Upper lobe of left lung (tissue), 4 donors: ENCODE results near the gene CCDC183.

Experiments
- CTCF ChIP-seq, 6 experiments: fragments of 450-650 bp in 4 of 6; fragments of 200-600 bp in 2 of 6; sonication (generic) in 2 of 6; IDR thresholded peaks; one replicate each; pipeline ENCODE4 v1.5.1; 2016 to 2019; ENCODE audit warnings: antibody characterized with exemption in 6 of 6
- EP300 ChIP-seq, 4 donors: sonication (generic); formaldehyde crosslinking; IDR thresholded peaks; one replicate each; pipeline ENCODE4 v1.5.1; 2017; ENCODE audit warnings: antibody characterized with exemption in 4 of 4, control low read depth in 2 of 4
- POLR2A ChIP-seq, 4 donors: fragments of 450-650 bp; IDR thresholded peaks; one replicate each; pipeline ENCODE4 v1.5.1; 2016 to 2017; ENCODE audit warnings: antibody characterized with exemption in 4 of 4, mild to moderate bottlenecking in 2 of 4
- POLR2AphosphoS5 ChIP-seq, 2 donors: sonication (generic); formaldehyde crosslinking; IDR thresholded peaks; one replicate each; pipeline ENCODE4 v1.5.1; 2017; ENCODE audit warnings: antibody characterized with exemption in 2 of 2

- no peak for TF ChIP-seq CTCF (IDR thresholded peaks at IDR 0.05)
- TF ChIP-seq EP300 (IDR thresholded peaks at IDR 0.05), result no peak
- no peak for TF ChIP-seq POLR2AphosphoS5 (IDR thresholded peaks at IDR 0.05)
- no peak for TF ChIP-seq POLR2A (IDR thresholded peaks at IDR 0.05)
Measured at GRCh38 chr9:136806067-136806466, 9.9 kb downstream of the CCDC183 start.
